HG02798 (cell line): ENCODE data around the gene RAB36.

ENCODE experiments used
- ATAC-seq: cut with Tn5 transposase; IDR thresholded peaks from one replicate; pipeline ENCODE4 v1.9.1; 2021; ENCODE audit warnings: mild to moderate bottlenecking; ENCODE audit not compliant: unreplicated experiment, poor library complexity

RAB36 gene

DNA sequence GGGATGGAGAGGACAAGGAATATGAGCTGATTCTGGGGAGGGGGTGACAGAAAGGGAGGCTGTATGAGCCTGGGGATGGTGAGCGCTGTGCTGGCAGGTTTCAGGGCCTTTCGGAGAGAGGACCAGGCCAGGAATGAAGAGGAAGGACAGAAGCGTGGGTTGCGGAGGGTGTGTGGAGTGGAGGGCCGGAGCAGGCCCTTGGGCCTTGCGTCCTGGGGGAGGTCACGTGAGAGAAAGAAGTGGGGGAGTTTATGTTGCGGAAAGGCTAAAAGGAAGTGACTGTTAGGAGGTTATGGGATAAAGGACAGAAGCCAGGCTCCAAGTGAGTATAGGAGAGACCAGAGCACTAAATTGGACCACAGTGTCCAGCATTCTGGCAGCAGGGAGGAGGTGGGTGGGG is 52.6 kb downstream of the RAB36 start:
- no peak for ATAC-seq

DNA sequence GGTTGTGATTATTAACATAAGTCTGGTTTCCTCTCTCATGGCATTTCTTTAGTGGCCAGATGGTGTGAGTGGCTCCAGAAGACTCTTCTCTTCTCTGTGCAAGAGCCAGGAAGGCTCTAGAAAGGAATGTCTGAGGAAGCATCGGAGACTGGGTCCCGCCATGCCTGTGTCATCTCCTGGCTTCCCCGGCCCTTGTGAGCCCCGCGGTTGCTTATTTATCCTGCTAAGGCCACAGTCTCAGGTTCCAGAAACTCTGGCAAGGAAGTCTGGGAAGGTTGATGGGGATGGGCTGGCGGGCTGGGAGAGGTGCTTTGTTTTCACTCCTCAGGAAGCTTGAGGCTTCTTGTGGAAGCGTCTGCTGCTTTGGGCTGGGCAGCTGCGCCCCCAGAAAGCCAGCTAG is 53.9 kb downstream of the RAB36 start:
- no peak for ATAC-seq

- ATAC-seq, result no peak
These were observed 55.6 kb downstream of the RAB36 start for GRCh38 chr22:23200898-23201297.

DNA sequence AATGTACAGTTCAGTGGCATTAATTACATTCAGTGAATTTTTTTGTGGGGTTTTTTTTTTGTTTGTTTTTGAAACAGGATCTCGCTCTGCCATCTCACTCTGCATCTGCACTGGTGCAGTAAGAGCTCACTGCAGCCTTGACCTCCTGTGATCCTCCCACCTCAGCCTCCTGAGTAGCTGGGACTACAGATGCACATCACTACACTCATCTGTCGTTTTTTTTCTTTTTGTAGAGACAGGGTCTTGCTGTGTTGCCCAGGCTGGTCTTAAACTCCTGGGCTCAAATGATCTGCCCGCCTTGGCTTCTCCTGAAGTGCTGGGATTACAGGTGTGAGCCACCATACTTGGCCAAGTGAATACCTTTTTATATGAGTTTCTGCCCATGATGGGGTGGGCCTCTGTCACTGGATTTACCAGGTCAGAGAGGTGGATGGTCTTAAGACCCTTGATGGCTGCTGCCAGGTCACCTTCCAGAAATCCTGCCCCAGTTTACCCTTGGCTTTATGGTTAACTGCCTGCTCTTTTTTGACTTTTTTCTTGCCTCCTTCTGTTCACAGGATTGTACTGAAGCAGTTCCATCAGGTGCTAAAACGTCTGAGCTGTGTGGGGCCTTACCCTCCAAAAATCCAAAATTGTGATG is 57.7 kb downstream of the RAB36 start:
- ATAC-seq, result no peak

GRCh38 chr22:23203452-23204124 is 58.3 kb downstream of the RAB36 start:
- ATAC-seq, result no peak

- ATAC-seq, result no peak
These were observed 58.8 kb downstream of the RAB36 start for GRCh38 chr22:23204125-23204488.

- no peak for ATAC-seq
These were observed 59.4 kb downstream of the RAB36 start for GRCh38 chr22:23204541-23205157.

GRCh38 chr22:23205339-23206049 is 60.2 kb downstream of the RAB36 start:
- no peak for ATAC-seq

GRCh38 chr22:23206915-23207314 is 61.6 kb downstream of the RAB36 start:
- ATAC-seq, result no peak

- no peak for ATAC-seq
These were observed 62.6 kb downstream of the RAB36 start for GRCh38 chr22:23207729-23208393.

DNA sequence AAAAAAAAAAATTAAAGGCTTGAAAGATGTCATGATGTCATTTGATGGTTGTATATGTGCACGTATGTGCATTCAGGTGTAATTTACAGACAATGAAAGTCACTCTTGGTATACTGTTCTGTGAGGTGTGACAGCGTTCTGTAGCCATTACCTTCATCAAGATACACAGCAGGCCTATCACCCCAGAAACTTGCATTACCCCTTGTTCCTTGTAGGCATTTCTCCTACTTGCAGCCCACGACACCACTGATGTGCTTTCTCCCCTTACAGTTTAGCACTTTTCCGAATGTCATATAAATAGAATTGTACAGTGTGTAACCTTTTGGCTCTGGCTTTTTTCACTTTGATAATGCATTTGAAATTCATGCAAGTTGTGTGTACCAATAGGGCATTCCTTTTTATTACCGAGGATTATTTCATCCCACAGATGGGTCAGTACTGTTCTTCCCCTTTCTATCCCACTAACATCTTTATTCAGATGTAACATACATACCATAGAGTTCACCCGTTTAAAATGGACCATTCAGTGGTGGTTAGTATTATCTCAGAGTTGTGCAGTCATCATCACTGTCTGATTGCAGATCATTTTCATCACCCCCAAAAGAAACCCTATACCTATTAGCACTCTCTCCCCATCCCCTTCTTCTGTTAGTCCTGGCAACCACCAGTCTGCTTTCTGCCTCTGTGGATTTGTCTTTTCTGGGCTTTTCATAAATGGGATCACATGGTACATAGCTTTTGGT is 65.3 kb downstream of the RAB36 start:
- no peak for ATAC-seq

- ATAC-seq, result no peak
These were observed 66.3 kb downstream of the RAB36 start for GRCh38 chr22:23211622-23212021.

DNA sequence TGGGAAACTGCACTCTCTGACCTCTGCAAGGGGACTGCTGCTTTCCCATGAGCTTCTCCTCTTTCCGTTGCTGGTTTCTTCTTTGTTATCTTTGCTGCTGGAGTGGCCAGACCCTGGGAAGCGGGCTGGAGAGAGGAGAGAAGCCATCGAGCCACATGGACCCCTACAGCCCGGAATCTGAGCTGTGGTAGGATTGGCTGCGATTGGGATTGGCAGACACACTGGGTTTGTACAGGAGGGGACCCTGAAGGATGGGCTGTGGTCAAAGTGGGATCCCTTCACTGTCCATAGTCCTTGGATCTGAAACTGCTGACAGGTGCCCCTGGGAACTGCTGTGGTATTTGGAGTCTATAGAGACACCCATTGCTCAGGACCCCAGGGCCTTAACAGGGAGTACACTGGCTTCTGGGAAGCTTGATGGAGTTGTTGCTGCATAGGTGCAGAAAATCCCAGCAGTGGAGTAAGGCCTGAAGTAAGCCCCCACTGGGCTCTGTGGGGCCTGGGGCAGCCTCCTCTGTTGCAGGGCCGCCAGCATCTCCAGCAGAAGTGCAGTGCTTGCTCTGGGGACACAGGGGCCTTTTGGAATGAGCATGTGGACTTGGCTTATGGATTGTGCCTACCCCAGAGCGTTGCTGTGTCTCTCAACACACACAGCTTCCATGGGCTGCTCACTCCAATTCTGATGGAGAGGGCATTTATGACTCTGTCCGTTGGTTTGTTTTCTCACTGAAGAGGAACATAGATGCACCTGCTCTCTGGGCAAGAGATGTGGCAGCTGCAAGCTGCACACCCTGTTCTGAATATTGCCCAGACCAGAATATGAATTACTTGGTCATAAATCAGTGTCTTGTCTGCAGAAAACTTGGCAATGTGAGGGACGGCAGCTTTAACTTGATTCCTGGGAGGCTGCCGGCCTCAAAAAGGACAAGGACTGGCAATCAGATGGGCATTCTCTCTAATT is 67.1 kb downstream of the RAB36 start:
- no peak for ATAC-seq

DNA sequence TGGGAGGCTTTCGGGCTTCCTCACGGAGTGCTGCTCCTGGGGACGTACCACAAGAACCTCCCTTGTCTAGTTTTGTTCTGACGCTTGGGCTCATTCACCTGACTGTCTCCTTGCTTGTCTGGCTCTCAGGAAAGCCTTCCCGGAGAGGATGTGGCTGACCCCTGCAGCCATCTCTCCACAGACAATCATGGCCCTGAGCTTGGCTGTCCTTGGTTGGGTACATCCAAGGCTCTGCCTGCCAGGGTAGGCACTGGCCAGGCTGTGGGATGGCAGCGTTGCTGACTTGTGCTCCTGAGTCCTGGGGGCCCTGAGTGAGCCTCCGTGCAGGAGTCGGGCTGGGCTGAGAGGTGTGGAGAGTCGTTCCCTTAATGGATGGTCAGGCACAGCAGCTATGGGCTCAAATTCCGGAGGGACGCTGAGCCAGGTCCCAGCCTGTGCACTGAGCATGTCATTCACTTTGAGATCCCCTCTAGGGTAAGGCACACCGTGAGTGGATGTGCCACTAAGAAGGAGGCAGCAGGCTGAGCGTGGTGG is 67.8 kb downstream of the RAB36 start:
- ATAC-seq, result no peak

DNA sequence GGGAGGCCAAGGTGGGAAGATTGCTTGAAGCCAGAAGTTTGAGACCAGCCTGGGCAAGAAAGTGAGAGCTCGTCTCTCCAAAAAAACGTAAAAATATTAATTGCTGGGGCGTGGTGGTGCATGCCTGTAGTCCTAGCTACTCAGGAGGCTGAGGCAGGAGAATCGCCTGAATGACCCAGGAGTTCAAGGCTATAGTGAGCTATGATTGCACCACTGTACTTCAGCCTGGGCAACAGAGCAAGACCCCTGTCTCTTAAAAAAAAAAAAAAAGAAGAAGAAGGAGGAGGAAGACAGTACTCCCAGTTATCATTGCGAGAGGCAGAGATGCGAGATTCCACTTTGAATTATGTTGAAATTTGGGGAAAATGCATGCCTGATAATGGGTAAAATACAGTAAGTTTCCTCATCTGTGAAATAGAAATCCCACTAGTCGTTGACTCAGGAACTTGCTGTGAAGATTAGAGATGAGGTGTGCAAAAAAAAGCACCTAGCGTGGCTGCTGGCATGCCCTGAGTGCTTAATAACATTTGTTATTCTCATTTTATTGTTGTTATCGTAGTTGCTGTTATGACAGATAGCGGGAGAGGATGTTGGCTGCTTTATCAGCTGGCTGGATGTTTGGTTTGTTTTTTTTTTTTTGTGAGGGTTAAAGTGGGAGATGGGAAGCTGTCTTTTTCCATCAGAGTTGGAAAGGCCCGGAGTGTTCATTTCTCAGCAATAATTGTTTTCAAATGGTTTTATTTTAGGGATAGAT is 68.5 kb downstream of the RAB36 start:
- ATAC-seq, result no peak
